HCT116 (cell line): ENCODE results near the gene AMBP.

Experiments
- CEBPB ChIP-seq: IDR thresholded peaks from 2 replicates; pipeline ENCODE4 v1.6.1; 2012; ENCODE audit warnings: low read depth
- EGR1 ChIP-seq: IDR thresholded peaks from 2 replicates; pipeline ENCODE4 v1.6.1; 2012; ENCODE audit warnings: low read depth
- EZH2 ChIP-seq: fragments of 200-600 bp; sonication (generic); IDR thresholded peaks from 2 replicates; pipeline ENCODE4 v1.6.1; 2017; ENCODE audit warnings: antibody characterized with exemption, mixed run types
- JUND ChIP-seq: IDR thresholded peaks from 2 replicates; pipeline ENCODE4 v1.6.1; 2012
- MAX ChIP-seq: IDR thresholded peaks from 2 replicates; pipeline ENCODE4 v1.6.1; 2012
- POLR2A ChIP-seq: IDR thresholded peaks from 2 replicates; pipeline ENCODE4 v1.7.0; 2011; ENCODE audit warnings: borderline replicate concordance; ENCODE audit not compliant: insufficient read depth, insufficient read length; ENCODE audit errors: extremely low read depth
- POLR2AphosphoS5 ChIP-seq: IDR thresholded peaks from 2 replicates; pipeline ENCODE4 v1.6.1; 2011; ENCODE audit warnings: mild to moderate bottlenecking, low read depth, low read length, moderate library complexity
- RAD21 ChIP-seq: IDR thresholded peaks from 2 replicates; pipeline ENCODE4 v1.6.1; 2012; ENCODE audit warnings: low read depth, mild to moderate bottlenecking
- REST ChIP-seq: IDR thresholded peaks from 2 replicates; pipeline ENCODE4 v1.6.1; 2012; ENCODE audit warnings: low read depth
- SP1 ChIP-seq: IDR thresholded peaks from 2 replicates; pipeline ENCODE4 v1.6.1; 2012; ENCODE audit warnings: low read depth
- SRF ChIP-seq: IDR thresholded peaks from 2 replicates; pipeline ENCODE4 v1.6.1; 2012; ENCODE audit warnings: low read depth
- ZFX ChIP-seq: fragments of 450-650 bp; IDR thresholded peaks from 2 replicates; pipeline ENCODE4 v1.6.1; 2017
- ZNF274 ChIP-seq: fragments of 200-500 bp; sonication (Bioruptor generic); IDR thresholded peaks from 2 replicates; pipeline ENCODE4 v1.6.1; 2014; ENCODE audit warnings: mild to moderate bottlenecking, low read depth, low read length, inconsistent platforms
- TF ChIP-seq, protein P1 (sequence below), 3 experiments: fragments of 200-600 bp in 1 of 3; sonication (generic) in 1 of 3; IDR thresholded peaks in 2 of 3; conservative IDR thresholded peaks in 1 of 3; 2 replicates each; pipeline ENCODE4 v1.5.1; 2012 to 2017; ENCODE audit warnings: low read depth in 2 of 3, low read length in 2 of 3, antibody characterized with exemption in 1 of 3, borderline replicate concordance in 1 of 3, control low read depth in 1 of 3, mild to moderate bottlenecking in 1 of 3, mixed read lengths in 1 of 3, mixed run types in 1 of 3, moderate library complexity in 1 of 3; ENCODE audit not compliant: insufficient read depth in 1 of 3

GRCh38 chr9:114051281-114051680, 26.8 kb downstream of the AMBP start:
- TF ChIP-seq JUND (no peak), MAX (no peak), CEBPB (no peak), EZH2 (no peak), POLR2A (no peak), REST (no peak), POLR2AphosphoS5 (no peak), SP1 (no peak), RAD21 (no peak), SRF (no peak), EGR1 (no peak), ZNF274 (no peak), ZFX (no peak)
- TF ChIP-seq, protein P1, sequence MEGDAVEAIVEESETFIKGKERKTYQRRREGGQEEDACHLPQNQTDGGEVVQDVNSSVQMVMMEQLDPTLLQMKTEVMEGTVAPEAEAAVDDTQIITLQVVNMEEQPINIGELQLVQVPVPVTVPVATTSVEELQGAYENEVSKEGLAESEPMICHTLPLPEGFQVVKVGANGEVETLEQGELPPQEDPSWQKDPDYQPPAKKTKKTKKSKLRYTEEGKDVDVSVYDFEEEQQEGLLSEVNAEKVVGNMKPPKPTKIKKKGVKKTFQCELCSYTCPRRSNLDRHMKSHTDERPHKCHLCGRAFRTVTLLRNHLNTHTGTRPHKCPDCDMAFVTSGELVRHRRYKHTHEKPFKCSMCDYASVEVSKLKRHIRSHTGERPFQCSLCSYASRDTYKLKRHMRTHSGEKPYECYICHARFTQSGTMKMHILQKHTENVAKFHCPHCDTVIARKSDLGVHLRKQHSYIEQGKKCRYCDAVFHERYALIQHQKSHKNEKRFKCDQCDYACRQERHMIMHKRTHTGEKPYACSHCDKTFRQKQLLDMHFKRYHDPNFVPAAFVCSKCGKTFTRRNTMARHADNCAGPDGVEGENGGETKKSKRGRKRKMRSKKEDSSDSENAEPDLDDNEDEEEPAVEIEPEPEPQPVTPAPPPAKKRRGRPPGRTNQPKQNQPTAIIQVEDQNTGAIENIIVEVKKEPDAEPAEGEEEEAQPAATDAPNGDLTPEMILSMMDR (IDR thresholded peaks at IDR 0.05 in 2 of 3, conservative IDR thresholded peaks at IDR 0.05 in 1 of 3; ENCODE audit: borderline replicate concordance in 1 of 3, insufficient read depth in 1 of 3, low read depth in 2 of 3, low read length in 2 of 3), result no peak
